GM12878 (cell line): ENCODE measurements around the gene P2RY11. TPM values are rescaled to one million over a fixed set of nuclear protein-coding genes. Genes with fewer than 3 reads are reported as not detected.

ENCODE experiments used
- BACH1 ChIP-seq: fragments of 450-650 bp; IDR thresholded peaks from 2 replicates; pipeline ENCODE4 v1.6.1; 2017; ENCODE audit warnings: mild to moderate bottlenecking, borderline replicate concordance
- BHLHE40 ChIP-seq, 2 experiments: fragments of 450-650 bp in 1 of 2; IDR thresholded peaks; 2 replicates each; pipeline ENCODE4 v1.6.1; 2011 to 2017; ENCODE audit warnings: low read depth in 2 of 2, borderline replicate concordance in 1 of 2, improper control_type of control experiment in 1 of 2, low read length in 1 of 2, mild to moderate bottlenecking in 1 of 2
- CHD2 ChIP-seq: IDR thresholded peaks from 2 replicates; pipeline ENCODE4 v1.6.1; 2011; ENCODE audit warnings: low read depth, low read length, improper control_type of control experiment, borderline replicate concordance
- DPF2 ChIP-seq: fragments of 450-650 bp; IDR thresholded peaks from 2 replicates; pipeline ENCODE4 v1.6.1; 2017; ENCODE audit warnings: mild to moderate bottlenecking
- EZH2 ChIP-seq: IDR thresholded peaks from 2 replicates; pipeline ENCODE4 v1.6.1; 2012; ENCODE audit warnings: low read depth, mild to moderate bottlenecking, control low read depth, inconsistent platforms, low read length, borderline replicate concordance; ENCODE audit not compliant: control insufficient read depth
- GATAD2B ChIP-seq: fragments of 450-650 bp; conservative IDR thresholded peaks from 2 replicates; pipeline ENCODE4 v1.6.1; 2017; ENCODE audit warnings: low read depth, mild to moderate bottlenecking, moderate library complexity
- LARP7 ChIP-seq: fragments of 450-650 bp; IDR thresholded peaks from 2 replicates; pipeline ENCODE4 v1.6.1; 2017; ENCODE audit warnings: mild to moderate bottlenecking
- NR2F1 ChIP-seq: fragments of 450-650 bp; conservative IDR thresholded peaks from 2 replicates; pipeline ENCODE4 v1.6.1; 2017; ENCODE audit warnings: mild to moderate bottlenecking
- POLR2A ChIP-seq: IDR thresholded peaks from 2 replicates; pipeline ENCODE4 v1.6.1; 2011; ENCODE audit warnings: low read depth, mild to moderate bottlenecking, low read length
- RB1 ChIP-seq: fragments of 450-650 bp; formaldehyde crosslinking; IDR thresholded peaks from 2 replicates; pipeline ENCODE4 v1.6.1; 2017; ENCODE audit warnings: mild to moderate bottlenecking, borderline replicate concordance
- RCOR1 ChIP-seq: conservative IDR thresholded peaks from 2 replicates; pipeline ENCODE4 v1.6.1; 2012; ENCODE audit warnings: low read depth, low read length, improper control_type of control experiment
- RELA ChIP-seq: fragments of 450-650 bp; IDR thresholded peaks from 2 replicates; pipeline ENCODE4 v1.8.0; 2014; ENCODE audit warnings: borderline replicate concordance; ENCODE audit not compliant: partially characterized antibody
- SMC3 ChIP-seq: IDR thresholded peaks from 2 replicates; pipeline ENCODE4 v1.6.1; 2011; ENCODE audit warnings: low read length, improper control_type of control experiment, borderline replicate concordance
- SPI1 ChIP-seq: IDR thresholded peaks from 2 replicates; pipeline ENCODE4 v1.6.1; 2011; ENCODE audit warnings: low read depth, mild to moderate bottlenecking, low read length, moderate library complexity, borderline replicate concordance; ENCODE audit not compliant: insufficient read depth
- TBL1XR1 ChIP-seq: IDR thresholded peaks from 2 replicates; pipeline ENCODE4 v1.6.1; 2012; ENCODE audit warnings: low read depth, low read length, improper control_type of control experiment
- TCF12 ChIP-seq: IDR thresholded peaks from 2 replicates; pipeline ENCODE4 v1.6.1; 2011; ENCODE audit warnings: low read depth, mild to moderate bottlenecking, low read length
- TCF3 ChIP-seq: IDR thresholded peaks from 2 replicates; pipeline ENCODE4 v1.6.1; 2012; ENCODE audit warnings: low read depth, mild to moderate bottlenecking, low read length, borderline replicate concordance; ENCODE audit not compliant: insufficient read depth
- TCF7 ChIP-seq: IDR thresholded peaks from 2 replicates; pipeline ENCODE4 v1.6.1; 2014; ENCODE audit warnings: antibody characterized with exemption, borderline replicate concordance
- ZNF217 ChIP-seq: fragments of 450-650 bp; IDR thresholded peaks from 2 replicates; pipeline ENCODE4 v1.6.1; 2017; ENCODE audit warnings: antibody characterized with exemption, mild to moderate bottlenecking
- polyA plus RNA-seq, 11 experiments: library from polyadenylated mRNA; depleted of rRNA in 4 of 11; unstranded in 6 of 11; stranded (reverse) in 5 of 11; fragments of >200 nt; fragmentation: Nextera tagmentation in 4 of 11; fragmentation: Illumina TruSeq in 1 of 11; extraction: Ambion mirVana in 4 of 11; extraction: Trizol in 1 of 11; gene quantifications; 1 replicate in 1 of 11; 2 replicates in 10 of 11; pipeline versions ENCODE4 v1.2.1 to v1.2.3, GENCODE V29; 2011 to 2016; ENCODE audit warnings: inconsistent platforms in 2 of 11, missing spikeins in 2 of 11, low read depth in 1 of 11
- total RNA-seq, 4 experiments: library from RNA; depleted of rRNA in 3 of 4; stranded (reverse); fragments of >200 nt in 3 of 4; fragmentation: Illumina TruSeq in 1 of 4; extraction: Trizol in 1 of 4; gene quantifications; 2 replicates each; pipeline versions ENCODE4 v1.2.1 to v1.2.3, GENCODE V29; 2013 to 2021
- TF ChIP-seq, protein P1 (sequence below): fragments of 450-650 bp; conservative IDR thresholded peaks from 2 replicates; pipeline ENCODE4 v1.6.1; 2017; ENCODE audit warnings: mild to moderate bottlenecking, moderate library complexity
- TF ChIP-seq, protein P2 (sequence below): IDR thresholded peaks from 2 replicates; pipeline ENCODE4 v1.6.1; 2011; ENCODE audit warnings: borderline replicate concordance, low read depth, mild to moderate bottlenecking, moderate library complexity, mixed read lengths, low read length; ENCODE audit not compliant: insufficient read depth; ENCODE audit errors: extremely low read length
- TF ChIP-seq, protein P3 (sequence below): IDR thresholded peaks from 2 replicates; pipeline ENCODE4 v1.6.1; 2011; ENCODE audit warnings: low read depth, low read length, improper control_type of control experiment, borderline replicate concordance

Gene P2RY11
- total and polyA plus RNA-seq, 10 of the 15 experiments (the other 5 are each of a cell fraction or from before 2014, with no cell fraction given), result 0.14 to 46.5 (median 7.6) TPM

DNA sequence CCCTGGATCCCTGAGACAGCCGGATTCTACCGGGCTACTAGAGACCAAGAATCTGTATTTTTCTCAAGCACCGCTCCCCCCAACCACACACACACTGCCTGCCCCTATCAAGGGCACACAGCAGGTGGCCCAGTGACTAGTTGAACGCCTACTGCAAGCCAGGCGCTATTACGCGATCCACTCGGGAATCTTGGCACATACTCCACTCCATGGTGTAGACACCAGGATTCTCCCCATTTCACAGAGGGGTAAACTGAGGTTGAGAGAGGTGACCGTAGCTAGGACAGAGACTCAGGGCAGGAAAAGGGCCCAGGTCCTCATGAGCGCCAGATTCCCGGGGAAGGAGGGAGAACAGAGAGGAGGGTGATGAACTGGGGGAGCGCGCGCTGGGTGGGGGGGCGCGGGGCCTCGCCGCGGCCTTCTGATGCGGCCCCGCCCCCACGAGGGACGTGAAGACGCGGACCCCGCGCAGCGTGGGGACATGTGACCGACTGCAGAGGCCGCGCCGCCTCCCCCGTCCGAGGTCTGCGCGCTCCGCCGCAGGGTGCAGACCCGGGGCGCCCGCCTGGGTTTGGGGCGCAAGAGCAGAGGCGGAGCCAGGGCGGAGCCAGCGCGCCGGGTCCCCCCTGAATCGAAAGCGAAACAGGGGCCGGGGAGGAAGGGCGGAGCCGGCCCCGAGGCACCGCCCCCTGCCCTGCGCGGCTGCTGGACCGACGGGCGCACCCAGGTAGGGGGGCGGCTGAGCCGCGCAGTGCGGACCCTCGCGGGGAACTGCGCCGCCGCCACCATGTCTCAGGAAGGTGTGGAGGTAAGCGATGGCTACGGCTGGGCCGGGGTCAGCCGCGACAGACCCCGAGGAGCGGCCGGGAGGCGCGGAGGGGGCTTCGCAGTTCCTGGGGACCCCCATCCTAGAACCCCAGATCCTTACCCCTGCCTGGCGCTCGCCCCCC, 25.6 kb upstream of the P2RY11 start, which contains the start of gene SHFL (continued):
- TF ChIP-seq, protein P1, sequence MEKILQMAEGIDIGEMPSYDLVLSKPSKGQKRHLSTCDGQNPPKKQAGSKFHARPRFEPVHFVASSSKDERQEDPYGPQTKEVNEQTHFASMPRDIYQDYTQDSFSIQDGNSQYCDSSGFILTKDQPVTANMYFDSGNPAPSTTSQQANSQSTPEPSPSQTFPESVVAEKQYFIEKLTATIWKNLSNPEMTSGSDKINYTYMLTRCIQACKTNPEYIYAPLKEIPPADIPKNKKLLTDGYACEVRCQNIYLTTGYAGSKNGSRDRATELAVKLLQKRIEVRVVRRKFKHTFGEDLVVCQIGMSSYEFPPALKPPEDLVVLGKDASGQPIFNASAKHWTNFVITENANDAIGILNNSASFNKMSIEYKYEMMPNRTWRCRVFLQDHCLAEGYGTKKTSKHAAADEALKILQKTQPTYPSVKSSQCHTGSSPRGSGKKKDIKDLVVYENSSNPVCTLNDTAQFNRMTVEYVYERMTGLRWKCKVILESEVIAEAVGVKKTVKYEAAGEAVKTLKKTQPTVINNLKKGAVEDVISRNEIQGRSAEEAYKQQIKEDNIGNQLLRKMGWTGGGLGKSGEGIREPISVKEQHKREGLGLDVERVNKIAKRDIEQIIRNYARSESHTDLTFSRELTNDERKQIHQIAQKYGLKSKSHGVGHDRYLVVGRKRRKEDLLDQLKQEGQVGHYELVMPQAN, result peak; percentile 39; the same call in 1 of the 2 replicates
- TF ChIP-seq EZH2 (no peak), NR2F1 (no peak), RB1 (0 out of 2 replicates have a peak, but pooled peaks have one; percentile 47), BACH1 (peak; percentile 38), TCF7 (no peak), CHD2 (peak; percentile 43; the same call in 1 of the 2 replicates), SMC3 (0 out of 2 replicates have a peak, but pooled peaks have one; percentile 1), TCF12 (0 out of 2 replicates have a peak, but pooled peaks have one; percentile 24), RCOR1 (0 out of 2 replicates have a peak, but pooled peaks have one; percentile 38), GATAD2B (peak; percentile 83), BHLHE40 (IDR thresholded peaks at IDR 0.05; ENCODE audit: borderline replicate concordance in 1 of 2, low read depth in 2 of 2, low read length in 1 of 2) (peak; percentile 9 to 55; a peak in 2 of 4 replicates), ZNF217 (peak; percentile 58; the same call in 1 of the 2 replicates), TCF3 (0 out of 2 replicates have a peak, but pooled peaks have one; percentile 34), LARP7 (peak; percentile 77), TBL1XR1 (0 out of 2 replicates have a peak, but pooled peaks have one; percentile 14), POLR2A (peak; percentile 83), SPI1 (0 out of 2 replicates have a peak, but pooled peaks have one; percentile 11), DPF2 (peak; percentile 59), RELA (no peak)
- TF ChIP-seq, protein P2, sequence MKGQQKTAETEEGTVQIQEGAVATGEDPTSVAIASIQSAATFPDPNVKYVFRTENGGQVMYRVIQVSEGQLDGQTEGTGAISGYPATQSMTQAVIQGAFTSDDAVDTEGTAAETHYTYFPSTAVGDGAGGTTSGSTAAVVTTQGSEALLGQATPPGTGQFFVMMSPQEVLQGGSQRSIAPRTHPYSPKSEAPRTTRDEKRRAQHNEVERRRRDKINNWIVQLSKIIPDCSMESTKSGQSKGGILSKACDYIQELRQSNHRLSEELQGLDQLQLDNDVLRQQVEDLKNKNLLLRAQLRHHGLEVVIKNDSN, result peak; percentile 65
- TF ChIP-seq, protein P3, sequence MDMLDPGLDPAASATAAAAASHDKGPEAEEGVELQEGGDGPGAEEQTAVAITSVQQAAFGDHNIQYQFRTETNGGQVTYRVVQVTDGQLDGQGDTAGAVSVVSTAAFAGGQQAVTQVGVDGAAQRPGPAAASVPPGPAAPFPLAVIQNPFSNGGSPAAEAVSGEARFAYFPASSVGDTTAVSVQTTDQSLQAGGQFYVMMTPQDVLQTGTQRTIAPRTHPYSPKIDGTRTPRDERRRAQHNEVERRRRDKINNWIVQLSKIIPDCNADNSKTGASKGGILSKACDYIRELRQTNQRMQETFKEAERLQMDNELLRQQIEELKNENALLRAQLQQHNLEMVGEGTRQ, result peak; percentile 21
